ENCODE measurements around the gene HSPA1L.
"Not testable (repeated sequence)": the region's sequence is repeated elsewhere in the genome, so short reads cannot be mapped to it uniquely, and the experiment has no call there.

The HSPA1L gene

DNA sequence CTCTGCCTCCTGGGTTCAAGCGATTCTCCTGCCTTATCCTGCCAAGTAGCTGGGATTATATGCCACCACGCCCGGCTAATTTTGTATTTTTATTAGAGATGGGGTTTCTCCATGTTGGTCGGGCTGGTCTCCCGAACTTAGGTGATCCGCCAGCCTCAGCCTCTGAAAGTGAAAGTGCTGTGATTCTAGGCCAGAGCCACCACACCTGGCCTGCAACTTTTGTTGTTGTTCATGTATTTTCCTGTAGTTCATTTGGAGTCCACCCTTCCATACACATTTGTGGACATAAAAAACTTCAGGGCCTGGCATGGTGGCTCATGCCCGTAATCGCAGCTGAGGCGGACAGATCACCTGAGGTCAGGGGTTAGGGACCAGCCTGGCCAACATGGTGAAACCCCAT, 27.0 kb upstream of the HSPA1L start:
- TF ChIP-seq, protein P1, sequence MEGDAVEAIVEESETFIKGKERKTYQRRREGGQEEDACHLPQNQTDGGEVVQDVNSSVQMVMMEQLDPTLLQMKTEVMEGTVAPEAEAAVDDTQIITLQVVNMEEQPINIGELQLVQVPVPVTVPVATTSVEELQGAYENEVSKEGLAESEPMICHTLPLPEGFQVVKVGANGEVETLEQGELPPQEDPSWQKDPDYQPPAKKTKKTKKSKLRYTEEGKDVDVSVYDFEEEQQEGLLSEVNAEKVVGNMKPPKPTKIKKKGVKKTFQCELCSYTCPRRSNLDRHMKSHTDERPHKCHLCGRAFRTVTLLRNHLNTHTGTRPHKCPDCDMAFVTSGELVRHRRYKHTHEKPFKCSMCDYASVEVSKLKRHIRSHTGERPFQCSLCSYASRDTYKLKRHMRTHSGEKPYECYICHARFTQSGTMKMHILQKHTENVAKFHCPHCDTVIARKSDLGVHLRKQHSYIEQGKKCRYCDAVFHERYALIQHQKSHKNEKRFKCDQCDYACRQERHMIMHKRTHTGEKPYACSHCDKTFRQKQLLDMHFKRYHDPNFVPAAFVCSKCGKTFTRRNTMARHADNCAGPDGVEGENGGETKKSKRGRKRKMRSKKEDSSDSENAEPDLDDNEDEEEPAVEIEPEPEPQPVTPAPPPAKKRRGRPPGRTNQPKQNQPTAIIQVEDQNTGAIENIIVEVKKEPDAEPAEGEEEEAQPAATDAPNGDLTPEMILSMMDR (IDR thresholded peaks at IDR 0.05; ENCODE audit: extremely low read depth, missing control alignments) = no peak
- no peak for DNase-seq (ENCODE audit: low spot score)

DNA sequence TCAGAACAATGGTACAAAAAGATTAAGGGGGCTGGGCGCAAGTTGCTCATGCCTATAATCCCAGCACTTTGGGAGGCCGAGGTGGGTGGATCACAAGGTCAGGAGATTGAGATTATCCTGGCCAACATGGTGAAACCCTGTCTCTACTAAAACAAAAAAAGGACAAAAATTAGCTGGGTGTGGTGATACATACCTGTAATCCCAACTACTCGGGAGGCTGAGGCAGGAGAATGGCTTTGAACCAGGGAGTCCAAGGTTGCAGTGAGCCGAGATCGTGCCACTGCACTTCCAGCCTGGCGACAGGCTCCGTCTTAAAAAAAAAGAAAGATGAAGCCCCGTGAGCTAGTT, 24.7 kb upstream of the HSPA1L start:
- not testable (repeated sequence) for DNase-seq (ENCODE audit: low spot score)

DNA sequence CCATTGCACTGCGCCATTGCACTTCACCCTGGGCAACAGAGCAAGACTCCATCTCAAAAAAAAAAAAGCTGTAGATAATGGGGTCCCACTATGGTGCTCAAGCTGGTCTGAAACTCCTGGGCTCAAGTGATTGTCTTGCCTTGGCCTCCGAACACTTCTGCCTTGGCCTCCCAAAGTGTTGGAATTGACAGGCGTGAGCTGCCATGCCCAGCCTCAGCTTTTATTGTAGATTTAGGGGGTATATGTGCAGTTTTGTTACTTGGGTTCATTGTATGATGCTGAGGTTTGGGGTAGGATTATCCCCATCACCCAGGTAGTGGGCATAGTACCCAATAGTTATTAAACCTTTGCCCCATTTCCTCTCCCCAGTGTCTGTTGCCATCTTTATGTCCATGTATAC, 23.9 kb upstream of the HSPA1L start:
- DNase-seq (ENCODE audit: low spot score) = no peak
- TF ChIP-seq, protein P1 (IDR thresholded peaks at IDR 0.05; ENCODE audit: extremely low read depth, missing control alignments) = no peak

DNA sequence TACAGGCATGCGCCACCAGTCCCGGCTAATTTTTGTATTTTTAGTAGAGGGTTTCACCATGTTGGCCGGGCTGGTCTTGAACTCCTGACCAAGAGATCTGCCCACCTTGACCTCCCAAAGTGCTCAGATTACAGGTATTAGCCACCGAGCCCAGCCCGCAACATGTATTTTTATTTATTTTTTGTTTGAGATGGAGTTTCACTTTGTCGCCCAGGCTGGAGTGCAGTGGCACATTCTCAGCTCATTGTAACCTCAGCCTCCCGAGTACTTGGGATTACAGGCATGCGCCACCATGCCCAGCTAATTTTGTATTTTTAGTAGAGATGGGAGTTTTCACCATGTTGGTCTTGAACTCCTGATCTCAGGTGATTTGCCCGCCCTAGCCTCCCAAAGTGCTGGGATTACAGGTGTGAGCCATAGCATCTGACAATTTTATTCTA, 23.1 kb upstream of the HSPA1L start:
- not testable (repeated sequence) for DNase-seq (ENCODE audit: low spot score)

DNA sequence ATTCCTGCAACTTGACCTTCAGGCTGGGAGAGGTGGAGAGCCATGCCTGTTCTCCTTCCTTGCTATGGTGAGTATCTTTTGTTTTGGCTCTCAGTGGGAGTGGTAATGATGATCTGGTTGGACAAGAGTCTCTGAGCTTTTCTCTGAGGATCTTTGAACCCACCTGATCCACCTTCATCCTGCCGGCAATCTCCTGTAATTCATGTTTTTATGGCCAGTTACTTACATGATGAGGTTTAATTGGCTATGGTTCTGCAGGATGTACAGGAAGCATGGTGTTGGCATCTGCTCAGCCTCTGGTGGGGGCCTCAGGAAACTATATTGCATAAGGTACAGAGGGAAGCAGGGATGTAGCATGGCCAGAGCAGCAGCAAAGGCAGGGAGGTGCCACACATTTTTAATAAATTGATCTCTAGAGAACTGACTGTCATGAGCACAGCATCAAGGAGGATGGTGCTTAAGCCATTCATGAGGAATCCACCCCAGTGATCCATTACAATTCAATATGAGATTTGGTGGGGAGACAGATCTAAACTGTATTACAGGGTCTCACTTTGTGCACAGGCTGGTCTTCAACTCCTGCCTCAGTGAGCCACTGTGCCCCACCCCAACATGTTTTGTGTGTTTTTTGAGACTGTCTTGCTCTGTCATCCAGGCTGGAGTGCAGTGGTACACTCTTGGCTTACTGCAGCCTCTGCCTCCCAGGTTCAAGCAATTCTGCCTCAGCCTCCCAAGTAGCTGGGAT, 22.5 kb upstream of the HSPA1L start:
- no peak for DNase-seq (ENCODE audit: low spot score)
- TF ChIP-seq, protein P1 (IDR thresholded peaks at IDR 0.05; ENCODE audit: extremely low read depth, missing control alignments) = no peak

DNA sequence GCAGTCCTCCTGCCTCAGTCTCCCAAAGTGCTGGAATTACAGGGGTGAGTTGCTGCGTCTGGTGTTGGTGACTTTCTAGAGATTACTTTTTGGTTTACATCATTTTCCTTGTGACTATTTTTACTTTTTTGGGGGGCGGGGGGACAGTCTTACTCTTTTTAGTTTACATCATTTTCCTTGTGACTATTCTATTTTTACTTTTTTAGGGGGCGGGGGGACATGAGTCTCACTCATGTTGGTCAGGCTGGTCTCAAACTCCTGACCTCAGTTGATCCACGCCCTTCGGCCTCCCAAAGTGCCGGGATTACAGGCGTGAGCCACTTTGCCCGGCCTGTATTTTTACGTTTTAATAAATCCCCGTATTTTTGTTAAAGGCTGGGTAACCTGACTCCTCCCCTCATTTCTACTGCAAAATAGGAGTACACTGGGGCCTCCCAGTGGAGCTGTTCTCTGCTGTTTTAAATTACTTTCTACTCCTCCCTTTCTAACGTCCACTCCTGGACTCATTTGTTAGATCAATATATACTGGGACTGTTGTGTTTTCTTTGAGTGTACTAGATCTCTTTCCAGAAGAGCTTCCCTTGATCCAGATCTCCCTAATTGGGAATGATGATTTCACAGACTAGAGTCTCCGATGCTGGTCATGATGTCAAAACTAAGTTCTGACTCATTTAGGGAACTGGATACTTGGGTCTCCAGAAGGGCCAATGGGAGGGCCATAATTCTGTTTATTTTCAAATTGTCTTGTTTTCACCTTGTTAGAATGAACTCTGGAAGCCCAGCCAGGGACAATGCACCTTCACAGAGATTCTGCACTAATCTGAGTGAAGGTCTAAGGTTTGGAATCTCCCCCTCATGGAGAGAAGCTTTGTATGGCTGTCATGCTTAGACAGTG, 21.6 kb upstream of the HSPA1L start:
- no peak for DNase-seq (ENCODE audit: low spot score)
- TF ChIP-seq, protein P1 (IDR thresholded peaks at IDR 0.05; ENCODE audit: extremely low read depth, missing control alignments) = no peak

DNA sequence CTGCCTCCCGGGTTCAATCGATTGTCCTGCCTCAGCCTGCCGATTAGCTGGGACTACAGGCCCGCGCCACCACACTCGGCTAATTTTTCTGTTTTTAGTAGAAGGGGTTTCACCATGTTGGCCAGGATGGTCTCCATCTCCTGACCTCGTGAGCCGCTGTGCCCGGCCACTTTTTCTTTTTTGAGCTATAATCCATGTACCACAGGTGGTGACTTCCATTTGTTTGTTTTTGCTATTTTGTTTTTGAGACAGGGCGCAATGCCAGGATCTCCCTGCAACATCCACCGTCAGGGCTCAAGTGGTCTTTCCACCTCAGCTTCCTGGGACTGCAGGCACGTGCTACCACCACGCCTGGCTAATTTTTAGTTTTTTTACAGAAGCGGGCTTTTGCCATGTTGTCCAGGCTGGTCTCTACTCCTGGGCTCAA, 21.0 kb upstream of the HSPA1L start:
- no peak for DNase-seq (ENCODE audit: low spot score)
- TF ChIP-seq, protein P1 (IDR thresholded peaks at IDR 0.05; ENCODE audit: extremely low read depth, missing control alignments) = no peak

DNA sequence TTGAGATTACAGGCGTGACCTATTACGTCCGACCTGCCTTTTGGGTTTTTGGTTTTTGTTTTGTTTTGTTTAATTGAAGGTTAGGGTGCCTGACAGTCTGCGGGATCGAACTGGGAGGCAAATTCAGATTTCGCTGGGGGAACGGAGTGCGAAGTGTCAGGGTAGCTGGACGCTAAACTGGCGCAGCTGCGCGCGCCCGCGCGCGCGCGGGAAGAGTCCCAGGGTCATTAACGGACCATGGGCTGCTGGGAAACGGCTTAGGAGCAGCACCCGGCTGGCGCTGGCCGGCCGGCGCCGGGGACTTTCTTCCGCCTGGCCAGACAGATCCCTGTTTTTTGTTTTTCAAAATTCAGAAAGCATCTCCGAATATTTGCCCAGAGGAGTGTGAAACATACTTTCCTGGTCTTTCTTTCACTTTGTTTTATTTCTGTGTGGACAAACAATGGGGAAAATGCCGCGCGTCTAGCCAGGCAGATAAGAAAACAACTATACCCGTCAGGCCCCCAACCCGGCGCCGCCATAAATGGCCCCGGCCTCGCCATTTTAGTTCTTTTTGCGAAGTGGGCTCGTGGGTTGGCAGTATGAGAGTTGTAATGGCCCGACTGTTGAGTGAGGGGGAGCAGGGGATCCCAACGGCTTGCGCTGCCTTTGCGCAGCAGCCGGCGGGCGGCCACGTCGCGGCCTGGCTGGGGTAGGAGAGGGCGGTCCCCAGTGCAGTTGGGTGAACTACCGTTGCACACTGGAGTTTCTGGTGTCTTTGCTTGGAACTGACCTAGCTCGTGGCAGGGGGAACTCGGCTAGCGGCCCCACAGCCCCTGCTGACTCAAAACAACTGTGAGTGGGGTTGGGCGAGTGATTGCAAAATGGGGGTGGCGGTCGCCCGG, 19.5 kb upstream of the HSPA1L start:
- TF ChIP-seq, protein P1 (IDR thresholded peaks at IDR 0.05; ENCODE audit: extremely low read depth, missing control alignments) = no peak
- peak; percentile 87 for DNase-seq (ENCODE audit: low spot score)

Data from GM20000 (cell line).